GM08714 (cell line): ENCODE measurements around the gene OR5AC2.

Experiments
- H3K4me3 ChIP-seq: fragments of 200-500 bp; sonication (Bioruptor generic); 2 replicates; pipeline ENCODE4 v1.5.1; 2014; ENCODE audit warnings: mild to moderate bottlenecking, low read length, inconsistent platforms
- ZNF274 ChIP-seq: IDR thresholded peaks from 2 replicates; pipeline ENCODE4 v1.6.1; 2012; ENCODE audit warnings: mild to moderate bottlenecking, low read depth, low read length

OR5AC2 gene

DNA sequence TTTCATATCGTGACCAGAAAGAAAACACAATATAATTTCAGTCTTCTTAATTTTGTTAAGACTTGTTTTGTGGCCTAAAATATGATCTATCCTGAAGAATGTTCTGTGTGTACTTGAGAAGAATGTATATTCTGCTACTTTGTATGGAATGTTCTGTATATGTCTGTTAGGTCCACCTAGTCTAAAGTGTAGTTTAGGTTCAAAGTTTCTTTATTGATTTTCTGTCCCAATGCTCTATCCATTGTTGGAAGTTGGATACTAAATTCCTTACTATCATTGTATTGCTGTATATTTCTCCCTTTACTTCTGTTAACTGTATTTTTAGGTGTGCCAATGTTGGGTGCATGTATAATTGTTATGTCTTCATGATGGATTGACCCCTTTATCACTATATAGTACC lies 21.2 kb downstream of the OR5AC2 start:
- no peak for TF ChIP-seq ZNF274
- no peak overlapping the region for H3K4me3 ChIP-seq

GRCh38 chr3:98109807-98110549 lies 23.0 kb downstream of the OR5AC2 start:
- TF ChIP-seq ZNF274 = no peak
- H3K4me3 ChIP-seq = no peak overlapping the region

GRCh38 chr3:98110550-98110908 lies 23.6 kb downstream of the OR5AC2 start:
- H3K4me3 ChIP-seq = no peak overlapping the region
- TF ChIP-seq ZNF274 = no peak

DNA sequence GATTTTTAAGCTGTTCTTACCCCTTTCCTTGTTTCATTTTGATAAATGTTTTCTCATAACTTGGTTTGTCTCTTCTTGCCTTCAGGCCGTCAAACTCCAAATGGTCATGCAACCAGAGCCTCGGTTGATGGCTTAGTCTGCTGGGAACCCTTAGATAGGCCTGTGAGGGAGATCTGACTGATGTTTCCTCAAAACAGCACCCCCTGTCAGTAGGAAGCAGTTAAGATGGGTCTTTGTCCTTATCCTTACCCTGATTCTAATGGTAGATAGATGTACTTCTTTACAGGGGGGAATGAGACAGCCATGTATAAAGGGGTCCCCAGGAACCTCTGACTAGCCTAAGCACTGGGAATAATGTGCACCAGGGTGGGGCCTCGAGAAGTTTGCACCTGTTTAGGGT lies 27.3 kb downstream of the OR5AC2 start:
- no peak overlapping the region for H3K4me3 ChIP-seq
- no peak for TF ChIP-seq ZNF274

GRCh38 chr3:98115717-98116116 lies 28.7 kb downstream of the OR5AC2 start:
- H3K4me3 ChIP-seq = no peak overlapping the region
- no peak for TF ChIP-seq ZNF274

GRCh38 chr3:98130421-98130820 lies 43.4 kb downstream of the OR5AC2 start, which contains the start of gene OR5H1:
TSS of gene OR5H1 (plus strand) at chr3:98130721. CDS start at chr3:98132698, 1,977 bp downstream.
- no peak for TF ChIP-seq ZNF274

DNA sequence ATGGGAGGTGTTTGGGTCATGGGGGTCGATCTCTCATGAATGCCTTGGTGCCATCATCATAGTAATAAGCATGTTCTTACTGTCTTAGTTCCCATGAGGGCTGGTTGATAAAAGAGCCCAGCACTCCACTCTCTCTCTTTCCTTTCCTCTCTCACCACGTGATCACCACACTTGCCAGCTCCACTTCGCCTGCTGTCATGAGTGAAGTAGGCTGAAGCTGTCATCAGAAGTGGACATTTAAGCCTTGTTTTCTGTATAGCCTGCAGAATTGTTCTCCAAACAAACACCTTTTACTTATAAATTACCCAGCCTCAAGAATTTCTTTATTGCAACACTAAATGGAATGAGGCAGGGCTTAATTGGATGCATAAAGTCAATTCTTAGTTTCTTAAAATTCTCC lies 49.7 kb downstream of the OR5AC2 start:
- TF ChIP-seq ZNF274 = no peak
- H3K4me3 ChIP-seq = no peak overlapping the region

More at GRCh38 chr3:98130421-98130820, 43.4 kb downstream of the OR5AC2 start, which contains the start of gene OR5H1:
- no peak within 1 kb of the TSS for H3K4me3 ChIP-seq
